GM21526 (cell line): ENCODE results near the gene TMEM45A.
A peak's percentile ranks its signal among the peaks of the same experiment; 100 is the strongest.
"Not testable (repeated sequence)": the region's sequence is repeated elsewhere in the genome, so short reads cannot be mapped to it uniquely, and the experiment has no call there.

ENCODE experiments used
- ATAC-seq: cut with Tn5 transposase; IDR thresholded peaks from one replicate; pipeline ENCODE4 v1.9.1; 2021; ENCODE audit warnings: moderate library complexity; ENCODE audit not compliant: unreplicated experiment, low FRiP score

The TMEM45A gene

GRCh38 chr3:100527347-100527735, 34.9 kb downstream of the TMEM45A start:
- ATAC-seq, result no peak

- no peak for ATAC-seq
These were observed 38.7 kb downstream of the TMEM45A start for GRCh38 chr3:100531093-100531492.

GRCh38 chr3:100532411-100532810, 40.0 kb downstream of the TMEM45A start:
- ATAC-seq, result no peak

GRCh38 chr3:100533176-100533575, 40.8 kb downstream of the TMEM45A start:
- ATAC-seq, result no peak

- ATAC-seq, result no peak
These were observed 43.2 kb downstream of the TMEM45A start for GRCh38 chr3:100535610-100535943.

- no peak for ATAC-seq
These were observed 43.7 kb downstream of the TMEM45A start for GRCh38 chr3:100536093-100536492.

GRCh38 chr3:100537646-100538338, 45.4 kb downstream of the TMEM45A start:
- ATAC-seq, result peak; percentile 69

- no peak for ATAC-seq
These were observed 45.9 kb downstream of the TMEM45A start for GRCh38 chr3:100538339-100538706.

GRCh38 chr3:100540791-100541334, 48.4 kb downstream of the TMEM45A start:
- no peak for ATAC-seq

- not testable (repeated sequence) for ATAC-seq
These were observed 49.0 kb downstream of the TMEM45A start for GRCh38 chr3:100541428-100541827.

- no peak for ATAC-seq
These were observed 53.0 kb downstream of the TMEM45A start for GRCh38 chr3:100545371-100545770.

- ATAC-seq, result no peak
These were observed 53.8 kb downstream of the TMEM45A start for GRCh38 chr3:100546020-100546744.

GRCh38 chr3:100548053-100548452, 55.6 kb downstream of the TMEM45A start:
- no peak for ATAC-seq

- ATAC-seq, result no peak
These were observed 61.4 kb downstream of the TMEM45A start for GRCh38 chr3:100553618-100554372.

- no peak for ATAC-seq
These were observed 61.9 kb downstream of the TMEM45A start for GRCh38 chr3:100554373-100554676.

- ATAC-seq, result no peak
These were observed 64.4 kb downstream of the TMEM45A start for GRCh38 chr3:100556673-100557310.

GRCh38 chr3:100558233-100558632, 65.8 kb downstream of the TMEM45A start:
- ATAC-seq, result no peak

- ATAC-seq, result no peak
These were observed 68.0 kb downstream of the TMEM45A start for GRCh38 chr3:100560426-100560825.

- no peak for ATAC-seq
These were observed 69.2 kb downstream of the TMEM45A start for GRCh38 chr3:100561459-100562158.

- no peak for ATAC-seq
These were observed 69.9 kb downstream of the TMEM45A start for GRCh38 chr3:100562224-100562857.
